ENCODE measurements around the gene SRSF11. TPM values are rescaled to one million over a fixed set of nuclear protein-coding genes. Genes with fewer than 3 reads are reported as not detected.

Gene SRSF11
- total and polyA plus RNA-seq, 7 donors = 47.0 to 74.8 (median 55.1) TPM

GRCh38 chr1:70194601-70195000 is 26.6 kb upstream of the SRSF11 start:
- H3K36me3 ChIP-seq (ENCODE audit: insufficient read depth in 1 of 2, low read depth in 1 of 2) = no peaks in the 10 kb centered on the region
- ATAC-seq = no peak
- intact Hi-C loops (cut with DNase I) = no loop called here
- no peaks in the 10 kb centered on the region for H3K4me1 ChIP-seq
- no peak for TF ChIP-seq CTCF (IDR thresholded peaks at IDR 0.05)
- H3K27ac ChIP-seq = no peak overlapping the region
- H3K27me3 ChIP-seq (ENCODE audit: insufficient read depth in 3 of 3, low read length in 2 of 3) = no peaks in the 10 kb centered on the region
- H3K4me3 ChIP-seq = no peak overlapping the region
- no peak for DNase-seq
- no peaks in the 10 kb centered on the region for H3K9me3 ChIP-seq

- Histone ChIP-seq H3K9me3 (no peaks in the 10 kb centered on the region), H3K27me3 (ENCODE audit: insufficient read depth in 3 of 3, low read length in 2 of 3) (no peaks in the 10 kb centered on the region), H3K4me1 (no peaks in the 10 kb centered on the region), H3K36me3 (ENCODE audit: insufficient read depth in 1 of 2, low read depth in 1 of 2) (no peaks in the 10 kb centered on the region), H3K27ac (no peak overlapping the region), H3K4me3 (no peak overlapping the region)
- no peak for TF ChIP-seq CTCF (IDR thresholded peaks at IDR 0.05)
- intact Hi-C loops (cut with DNase I) = no loop called here
- WGBS, 3 donors = 95 to 98% (median 96%) methylated on average over 4 of the region's 4 CpGs
- DNase-seq (no peak), ATAC-seq (no peak)
Observed at GRCh38 chr1:70195342-70195741, 25.8 kb upstream of the SRSF11 start.

- WGBS, 3 donors = 92 to 96% (median 92%) methylated on average over 3 of the region's 3 CpGs
- intact Hi-C loops (cut with DNase I) = no loop called here
- no peak overlapping the region for H3K27ac ChIP-seq
- DNase-seq (no peak), ATAC-seq (no peak)
- H3K4me1 ChIP-seq = no peaks in the 10 kb centered on the region
- no peak for TF ChIP-seq CTCF (IDR thresholded peaks at IDR 0.05)
- no peaks in the 10 kb centered on the region for H3K9me3 ChIP-seq
- H3K4me3 ChIP-seq = no peak overlapping the region
- H3K36me3 ChIP-seq (ENCODE audit: insufficient read depth in 1 of 2, low read depth in 1 of 2) = peaks cover 0 to 5% of the 10 kb centered on the region in 2 donors
- H3K27me3 ChIP-seq (ENCODE audit: insufficient read depth in 3 of 3, low read length in 2 of 3) = no peaks in the 10 kb centered on the region
Observed at GRCh38 chr1:70196333-70196732, 24.8 kb upstream of the SRSF11 start.

GRCh38 chr1:70200065-70200464 is 21.1 kb upstream of the SRSF11 start:
- H3K27ac ChIP-seq = no peak overlapping the region
- no peaks in the 10 kb centered on the region for H3K9me3 ChIP-seq
- TF ChIP-seq CTCF (IDR thresholded peaks at IDR 0.05) = no peak
- DNase-seq (no peak), ATAC-seq (no peak)
- intact Hi-C loops (cut with DNase I) = no loop called here
- no peaks in the 10 kb centered on the region for H3K27me3 ChIP-seq (ENCODE audit: insufficient read depth in 3 of 3, low read length in 2 of 3)
- no peak overlapping the region for H3K4me3 ChIP-seq
- H3K4me1 ChIP-seq = peaks cover 23% of the 10 kb centered on the region
- 98% methylated on average over 4 of the region's 4 CpGs for WGBS, 3 donors
- H3K36me3 ChIP-seq (ENCODE audit: insufficient read depth in 1 of 2, low read depth in 1 of 2) = peaks cover 0 to 5% of the 10 kb centered on the region in 2 donors

GRCh38 chr1:70202173-70202758 is 18.9 kb upstream of the SRSF11 start:
- no peak for TF ChIP-seq CTCF (IDR thresholded peaks at IDR 0.05)
- Histone ChIP-seq H3K36me3 (ENCODE audit: insufficient read depth in 1 of 2, low read depth in 1 of 2) (peaks cover 0 to 7% of the 10 kb centered on the region in 2 donors), H3K9me3 (no peaks in the 10 kb centered on the region), H3K27me3 (ENCODE audit: insufficient read depth in 3 of 3, low read length in 2 of 3) (no peaks in the 10 kb centered on the region), H3K27ac (no peak overlapping the region), H3K4me1 (peaks cover 32% of the 10 kb centered on the region), H3K4me3 (no peak overlapping the region)
- no peak for ATAC-seq
- 62 to 71% (median 70%) methylated on average over 2 of the region's 2 CpGs for WGBS, 3 donors
- intact Hi-C loops (cut with DNase I) = no loop called here
- DNase-seq = no peak

Data from psoas muscle (tissue), 8 donors.